ENCODE data around the gene SMYD2. TPM values are rescaled to one million over a fixed set of nuclear protein-coding genes. Genes with fewer than 3 reads are reported as not detected.

SMYD2 gene
- total RNA-seq, 1 donor from 2014 or later: 18.3 TPM

DNA sequence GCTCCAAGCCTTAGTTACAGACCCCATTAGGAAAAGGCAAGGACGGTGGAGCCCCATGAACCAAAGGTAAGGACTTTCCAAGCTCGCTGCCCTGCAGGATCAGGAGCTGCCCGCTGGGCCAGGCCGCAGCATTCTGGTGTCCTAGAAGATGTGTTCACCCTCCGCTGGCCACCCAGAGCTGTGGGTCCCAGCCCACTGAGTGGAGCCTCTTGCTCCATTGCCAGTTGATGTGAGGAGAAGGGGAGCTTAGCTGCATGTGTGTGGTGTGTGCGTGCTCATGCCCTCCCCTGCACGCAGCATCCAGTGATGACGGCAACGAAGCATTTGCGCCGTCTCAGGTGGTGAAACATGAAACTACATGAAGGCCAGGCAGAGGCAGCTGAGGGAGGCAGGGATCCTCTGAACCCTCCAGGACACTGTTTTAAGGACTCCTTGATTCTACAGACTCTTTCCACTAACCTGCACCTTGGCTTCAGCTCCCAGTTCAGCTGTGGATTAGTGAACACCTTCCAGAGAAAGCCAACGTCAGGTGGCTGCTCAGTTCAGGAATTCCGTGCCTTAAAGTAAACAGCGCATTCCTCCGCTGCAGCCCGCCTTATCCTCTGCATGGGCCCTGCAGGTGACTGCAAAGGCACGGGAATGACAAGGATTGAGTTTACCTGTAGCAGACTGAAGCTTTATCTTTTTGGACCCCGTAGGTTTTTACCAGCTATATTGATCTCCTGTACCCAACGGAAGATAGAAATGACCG is 48.7 kb downstream of the SMYD2 start:
- POLR2A ChIA-PET: interaction anchor here (1.1 kb wide), 1 partner anchor 68 kb away, joined by 4 read pairs; no protein-coding TSS in a partner anchor
- peaks cover 37% of the 10 kb centered on the region for H3K36me3 Mint-ChIP-seq (ENCODE audit: low read depth)

DNA sequence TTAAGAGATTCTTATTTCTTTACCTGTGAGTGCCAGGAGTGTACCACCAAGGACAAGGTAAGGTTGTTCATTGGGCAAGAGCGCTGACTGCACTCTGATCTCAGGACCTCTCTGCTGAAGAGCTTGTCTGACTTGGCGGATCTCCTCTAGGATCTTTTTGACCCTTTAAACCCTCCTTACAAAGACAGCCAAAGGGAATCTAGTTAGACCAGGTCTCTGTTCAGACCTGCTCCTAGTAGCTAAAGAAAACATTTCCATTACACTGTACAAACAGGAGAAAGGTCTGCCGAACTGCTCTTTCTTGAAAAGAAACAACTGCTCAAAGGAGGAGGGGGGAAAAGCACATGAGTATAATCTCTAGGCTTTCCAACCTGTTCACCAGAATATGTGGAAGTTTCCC is 49.3 kb downstream of the SMYD2 start:
- Mint-ChIP-seq H3K27ac (no peak overlapping the region), H3K27me3 (no peaks in the 10 kb centered on the region), H3K9me3 (no peaks in the 10 kb centered on the region), H3K4me1 (peaks cover 14% of the 10 kb centered on the region), H3K4me3 (no peak overlapping the region), H3K36me3 (ENCODE audit: low read depth) (peaks cover 37% of the 10 kb centered on the region)
- intact Hi-C loops (cut with micrococcal nuclease): no loop called here
- TF ChIP-seq, protein P1, sequence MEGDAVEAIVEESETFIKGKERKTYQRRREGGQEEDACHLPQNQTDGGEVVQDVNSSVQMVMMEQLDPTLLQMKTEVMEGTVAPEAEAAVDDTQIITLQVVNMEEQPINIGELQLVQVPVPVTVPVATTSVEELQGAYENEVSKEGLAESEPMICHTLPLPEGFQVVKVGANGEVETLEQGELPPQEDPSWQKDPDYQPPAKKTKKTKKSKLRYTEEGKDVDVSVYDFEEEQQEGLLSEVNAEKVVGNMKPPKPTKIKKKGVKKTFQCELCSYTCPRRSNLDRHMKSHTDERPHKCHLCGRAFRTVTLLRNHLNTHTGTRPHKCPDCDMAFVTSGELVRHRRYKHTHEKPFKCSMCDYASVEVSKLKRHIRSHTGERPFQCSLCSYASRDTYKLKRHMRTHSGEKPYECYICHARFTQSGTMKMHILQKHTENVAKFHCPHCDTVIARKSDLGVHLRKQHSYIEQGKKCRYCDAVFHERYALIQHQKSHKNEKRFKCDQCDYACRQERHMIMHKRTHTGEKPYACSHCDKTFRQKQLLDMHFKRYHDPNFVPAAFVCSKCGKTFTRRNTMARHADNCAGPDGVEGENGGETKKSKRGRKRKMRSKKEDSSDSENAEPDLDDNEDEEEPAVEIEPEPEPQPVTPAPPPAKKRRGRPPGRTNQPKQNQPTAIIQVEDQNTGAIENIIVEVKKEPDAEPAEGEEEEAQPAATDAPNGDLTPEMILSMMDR (IDR thresholded peaks at IDR 0.05): no peak
- DNase-seq (no peak), ATAC-seq (ENCODE audit: low read depth) (no peak)
- CTCF ChIA-PET: interaction anchor here (0.7 to 10.7 kb wide), 12 partner anchors 10 to 470 kb away, joined by 3 to 357 read pairs (median 12); no protein-coding TSS in a partner anchor
- POLR2A ChIA-PET: no interaction called here

More for the DNA sequence above, 48.7 kb downstream of the SMYD2 start:
- TF ChIP-seq, protein P1 (IDR thresholded peaks at IDR 0.05): no peak
- no peak overlapping the region for H3K27ac Mint-ChIP-seq
- no peak for DNase-seq
- H3K4me3 Mint-ChIP-seq: no peak overlapping the region
- no peaks in the 10 kb centered on the region for H3K27me3 Mint-ChIP-seq
- CTCF ChIA-PET: interaction anchor here (0.7 to 10.7 kb wide), 19 partner anchors 10 to 469 kb away, joined by 3 to 357 read pairs (median 4); no protein-coding TSS in a partner anchor
- H3K4me1 Mint-ChIP-seq: peaks cover 14% of the 10 kb centered on the region
- intact Hi-C loops (cut with micrococcal nuclease): loop anchor here (10.0 kb wide), 1 partner anchor 345 kb away; the partner anchor contains the start of gene PROX1
- ATAC-seq (ENCODE audit: low read depth): no peak
- no peaks in the 10 kb centered on the region for H3K9me3 Mint-ChIP-seq

DNA sequence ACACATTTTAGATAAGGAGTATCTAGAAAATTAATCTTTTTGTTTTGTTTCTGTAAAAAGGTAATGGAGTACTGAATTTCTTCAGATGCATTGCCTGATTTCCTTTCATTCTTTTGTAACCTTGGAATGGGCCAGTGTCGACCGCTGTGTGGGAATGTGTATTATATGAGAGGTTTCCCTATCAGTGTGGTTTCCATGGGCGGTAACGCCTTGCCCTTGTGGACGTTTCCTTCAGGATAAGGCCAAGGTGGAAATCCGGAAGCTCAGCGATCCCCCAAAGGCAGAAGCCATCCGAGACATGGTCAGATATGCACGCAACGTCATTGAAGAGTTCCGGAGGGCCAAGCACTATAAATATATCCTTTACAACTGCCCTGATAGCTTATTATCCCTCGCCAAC is 49.8 kb downstream of the SMYD2 start:
- intact Hi-C loops (cut with micrococcal nuclease): no loop called here
- H3K4me1 Mint-ChIP-seq: peaks cover 14% of the 10 kb centered on the region
- DNase-seq (no peak), ATAC-seq (ENCODE audit: low read depth) (no peak)
- no peak overlapping the region for H3K27ac Mint-ChIP-seq
- TF ChIP-seq, protein P1 (IDR thresholded peaks at IDR 0.05): no peak
- H3K27me3 Mint-ChIP-seq: no peaks in the 10 kb centered on the region
- H3K9me3 Mint-ChIP-seq: no peaks in the 10 kb centered on the region
- peaks cover 38% of the 10 kb centered on the region for H3K36me3 Mint-ChIP-seq (ENCODE audit: low read depth)
- H3K4me3 Mint-ChIP-seq: no peak overlapping the region
- CTCF ChIA-PET: interaction anchor here (0.7 to 10.7 kb wide), 15 partner anchors 9 to 304 kb away, joined by 3 to 357 read pairs (median 6); no protein-coding TSS in a partner anchor
- POLR2A ChIA-PET: no interaction called here

GRCh38 chr1:214331180-214331579 is 50.2 kb downstream of the SMYD2 start:
- H3K4me1 Mint-ChIP-seq: peaks cover 13% of the 10 kb centered on the region
- TF ChIP-seq, protein P1 (IDR thresholded peaks at IDR 0.05): no peak
- H3K27ac Mint-ChIP-seq: no peak overlapping the region
- no peaks in the 10 kb centered on the region for H3K27me3 Mint-ChIP-seq
- CTCF ChIA-PET: interaction anchor here (1.0 to 10.7 kb wide), 23 partner anchors 9 to 304 kb away, joined by 3 to 357 read pairs (median 5); no protein-coding TSS in a partner anchor
- no peak overlapping the region for H3K4me3 Mint-ChIP-seq
- intact Hi-C loops (cut with micrococcal nuclease): no loop called here
- H3K9me3 Mint-ChIP-seq: no peaks in the 10 kb centered on the region
- peaks cover 40% of the 10 kb centered on the region for H3K36me3 Mint-ChIP-seq (ENCODE audit: low read depth)
- DNase-seq (no peak), ATAC-seq (ENCODE audit: low read depth) (no peak)
- POLR2A ChIA-PET: no interaction called here

DNA sequence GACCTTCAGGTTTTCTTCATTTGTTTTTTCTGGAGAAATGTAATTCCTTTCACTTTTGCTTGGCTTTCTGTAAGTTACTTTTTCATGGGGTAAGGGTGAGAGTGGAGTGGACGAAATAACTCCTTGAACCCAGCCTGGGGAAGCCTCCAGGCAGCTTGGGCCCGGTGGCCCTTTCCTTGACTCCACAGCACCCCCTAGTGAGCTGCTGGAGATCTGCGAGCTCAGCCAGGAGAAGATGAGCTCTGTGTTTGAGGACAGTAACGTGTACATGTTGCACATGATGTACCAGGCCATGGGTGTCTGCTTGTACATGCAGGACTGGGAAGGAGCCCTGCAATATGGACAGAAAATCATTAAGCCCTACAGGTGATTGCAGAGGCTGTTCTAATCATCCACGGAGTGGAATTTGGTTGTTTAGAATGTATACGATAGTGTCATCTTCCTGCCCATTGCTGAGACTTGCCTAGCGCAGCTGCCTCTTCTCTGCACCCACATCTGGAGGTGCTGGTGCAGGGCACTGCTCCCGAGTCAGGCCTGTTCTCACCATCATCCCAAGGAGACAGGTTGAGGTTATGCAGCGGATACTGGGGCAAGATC is 51.0 kb downstream of the SMYD2 start:
- ChIA-PET POLR2A (no interaction called here), CTCF (interaction anchor here (0.8 to 10.7 kb wide), 27 partner anchors 8 to 303 kb away, joined by 3 to 357 read pairs (median 5); no protein-coding TSS in a partner anchor)
- Mint-ChIP-seq H3K27ac (no peak overlapping the region), H3K9me3 (no peaks in the 10 kb centered on the region), H3K27me3 (no peaks in the 10 kb centered on the region), H3K4me3 (no peak overlapping the region), H3K36me3 (ENCODE audit: low read depth) (peaks cover 41% of the 10 kb centered on the region), H3K4me1 (peaks cover 5% of the 10 kb centered on the region)
- DNase-seq: peak; percentile 22
- TF ChIP-seq, protein P1 (IDR thresholded peaks at IDR 0.05): no peak
- peak; percentile 38 for ATAC-seq (ENCODE audit: low read depth)
- intact Hi-C loops (cut with micrococcal nuclease): loop anchor here (2.0 kb wide), 1 partner anchor 253 kb away; no protein-coding TSS in a partner anchor

Measured in activated B cell treated with CpG ODN at 0.5 μM for 24 hours (primary cell).